K562 (cell line): ENCODE data around the gene ZMYND15. TPM values are rescaled to one million over a fixed set of nuclear protein-coding genes. Genes with fewer than 3 reads are reported as not detected.

Experiments
- ATAC-seq: fragments of 200-7000 bp; cut with Tn5 transposase; 3 replicates; pipeline ENCODE4 v1.9.1; 2020; ENCODE audit warnings: moderate library complexity
- BruUV-seq: library from RNA; stranded (reverse); fragments of 400-500 nt; replicated peaks from 2 replicates; lab custom pipeline; 2021; lab: Mats Ljungman, UMichigan
- CTCF ChIA-PET: fragments of 300-600 bp; formaldehyde crosslinking; extraction: SDS; loops from one replicate; lab custom pipeline; 2021; ENCODE audit warnings: low intra/inter-chr PET ratio; lab: Yijun Ruan, JAX
- POLR2A ChIA-PET: fragments of 300-600, 350-650 bp; sonication (Branson Sonifier 250); formaldehyde crosslinking; extraction: SDS; loops from one replicate; lab custom pipeline; 2021; ENCODE audit warnings: antibody characterized with exemption, inconsistent platforms; lab: Yijun Ruan, JAX
- DNase-seq, 4 experiments: peaks; one replicate each; pipeline versions ENCODE4 v3.0.0 to v3.0.0-alpha.2; 2011 to 2018; ENCODE audit warnings: low spot score in 3 of 4, mixed read lengths in 3 of 4; ENCODE audit errors: extremely low read depth in 1 of 4
- FAIRE-seq: peaks from 2 replicates; lab custom pipeline; 2011; peaks lifted over from hg19 to GRCh38; lab: Jason Lieb, UNC
- H2AFZ ChIP-seq: 2 replicates; pipeline ENCODE4 v1.6.0; 2011; ENCODE audit warnings: low read depth, low read length, control low read depth, inconsistent platforms
- H3K27ac ChIP-seq: fragments of 200-600 bp; 3 replicates; pipeline ENCODE4 v1.8.0; 2011; ENCODE audit warnings: low read depth, mild to moderate bottlenecking, control low read depth, inconsistent platforms, low read length, moderate library complexity, mixed read lengths; ENCODE audit errors: extremely low read depth
- H3K27me3 ChIP-seq, 2 experiments: fragments of 300-600 bp in 1 of 2; 2 replicates in 1 of 2; 3 replicates in 1 of 2; pipeline versions ENCODE4 v1.6.0 to v1.8.0; 2011; ENCODE audit warnings: inconsistent platforms in 2 of 2, low read length in 2 of 2, mild to moderate bottlenecking in 1 of 2, mixed read lengths in 1 of 2, moderate library complexity in 1 of 2; ENCODE audit not compliant: control insufficient read depth in 2 of 2, insufficient read depth in 2 of 2
- H3K36me3 ChIP-seq: fragments of 300-600 bp; 3 replicates; pipeline ENCODE4 v1.8.0; 2011; ENCODE audit warnings: mild to moderate bottlenecking, low read length, inconsistent platforms; ENCODE audit not compliant: control insufficient read depth, insufficient read depth
- H3K4me1 ChIP-seq, 2 experiments: fragments of 200-600 bp in 1 of 2; replicated peaks in 1 of 2; 2 replicates in 1 of 2; 3 replicates in 1 of 2; pipeline versions ENCODE4 v1.5.1 to v1.8.0; 2011; ENCODE audit warnings: inconsistent platforms in 2 of 2, low read length in 2 of 2, mild to moderate bottlenecking in 1 of 2, mixed read lengths in 1 of 2, moderate library complexity in 1 of 2; ENCODE audit not compliant: control insufficient read depth in 2 of 2, insufficient read depth in 2 of 2
- H3K4me2 ChIP-seq: 2 replicates; pipeline ENCODE4 v1.6.1; 2011; ENCODE audit warnings: low read length, control low read depth, inconsistent platforms, mixed read lengths; ENCODE audit not compliant: insufficient read depth
- H3K4me3 ChIP-seq: fragments of 200-600 bp; sonication (generic), shearing (Covaris generic); 2 replicates; pipeline ENCODE4 v1.5.1; 2016; ENCODE audit warnings: control low read depth, inconsistent platforms
- H3K79me2 ChIP-seq: fragments of 200-600 bp; 3 replicates; pipeline ENCODE4 v1.8.0; 2011; ENCODE audit warnings: low read length, inconsistent platforms; ENCODE audit not compliant: control insufficient read depth, insufficient read depth
- H3K9ac ChIP-seq, 2 experiments: 2 replicates each; pipeline versions ENCODE4 v1.6.0 to v1.6.1; 2011; ENCODE audit warnings: low read depth in 2 of 2, low read length in 2 of 2, control low read depth in 1 of 2, inconsistent platforms in 1 of 2, mild to moderate bottlenecking in 1 of 2, mixed read lengths in 1 of 2; ENCODE audit not compliant: insufficient read depth in 1 of 2
- H3K9me1 ChIP-seq: one replicate; pipeline ENCODE4 v1.6.0; 2011; ENCODE audit warnings: inconsistent platforms, mild to moderate bottlenecking, low read length, moderate library complexity; ENCODE audit not compliant: control insufficient read depth, insufficient read depth
- H3K9me3 ChIP-seq: replicated peaks from 2 replicates; pipeline ENCODE4 v1.5.1; 2011; ENCODE audit warnings: low read depth, low read length, inconsistent platforms; ENCODE audit not compliant: control insufficient read depth, insufficient read depth
- H4K20me1 ChIP-seq: replicated peaks from 2 replicates; pipeline ENCODE4 v1.6.1; 2011; ENCODE audit warnings: low read length, inconsistent platforms, mixed read lengths; ENCODE audit not compliant: control insufficient read depth, insufficient read depth
- EHMT2 ChIP-seq: fragments of 450-650 bp; IDR thresholded peaks from 2 replicates; pipeline ENCODE4 v1.6.1; 2018; ENCODE audit warnings: antibody characterized with exemption
- SAFB ChIP-seq: fragments of 200-400 bp; formaldehyde crosslinking; IDR thresholded peaks from 2 replicates; pipeline ENCODE4 v1.6.1; 2017; ENCODE audit warnings: low read depth, low read length, borderline replicate concordance
- SRSF9 ChIP-seq: fragments of 200-400 bp; formaldehyde crosslinking; IDR thresholded peaks from 2 replicates; pipeline ENCODE4 v1.6.1; 2017; ENCODE audit warnings: low read depth, low read length, borderline replicate concordance
- YY1 ChIP-seq, 3 experiments: IDR thresholded peaks; 2 replicates each; pipeline ENCODE4 v1.6.1; 2011; ENCODE audit warnings: low read length in 2 of 3, mild to moderate bottlenecking in 2 of 3, moderate library complexity in 2 of 3, borderline replicate concordance in 1 of 3, control low read depth in 1 of 3, low read depth in 1 of 3; ENCODE audit not compliant: insufficient read depth in 3 of 3, insufficient replicate concordance in 2 of 3, control insufficient read depth in 1 of 3, insufficient read length in 1 of 3; ENCODE audit errors: extremely low read depth in 1 of 3
- ZFX ChIP-seq: sonication (generic); formaldehyde crosslinking; IDR thresholded peaks from 2 replicates; pipeline ENCODE4 v1.8.0; 2022; ENCODE audit warnings: mild to moderate bottlenecking, missing genetic modification reagents, moderate library complexity
- ZNF354B ChIP-seq: fragments of 250-450 bp; sonication (Bioruptor Pico); IDR thresholded peaks from 2 replicates; pipeline ENCODE4 v1.4.0; 2020
- WGBS: fragments of 100-300 bp; shearing (Covaris generic); methylation state at CpG from one replicate; pipeline ENCODE4 v1.1.6; 2016; ENCODE audit warnings: low coverage, mixed read lengths; ENCODE audit not compliant: insufficient coverage; ENCODE audit errors: missing lambda C conversion rate; 5-methylcytosine and 5-hydroxymethylcytosine counted together
- in situ Hi-C: fragments of 300-500 bp; cut with MboI; formaldehyde crosslinking; loops from 4 replicates; pipeline ENCODE4 v1.15.0; 2018; ENCODE audit warnings: inconsistent platforms, mixed read lengths
- intact Hi-C: fragments of 100-400 bp; cut with micrococcal nuclease; formaldehyde crosslinking; loops from 2 replicates; pipeline ENCODE4 v1.14.2; 2022
- polyA plus RNA-seq, 8 experiments: library from polyadenylated mRNA; depleted of rRNA in 4 of 8; stranded (reverse) in 5 of 8; unstranded in 3 of 8; fragments of >200 nt; fragmentation: Nextera tagmentation in 2 of 8; fragmentation: Illumina TruSeq in 1 of 8; extraction: Ambion mirVana in 2 of 8; extraction: Trizol in 1 of 8; gene quantifications; 2 replicates each; pipeline versions ENCODE4 v1.2.1 to v1.2.3, GENCODE V29; 2011 to 2014; ENCODE audit warnings: inconsistent platforms in 1 of 8, missing spikeins in 1 of 8
- total RNA-seq, 7 experiments: library from RNA; depleted of rRNA in 6 of 7; stranded (reverse); fragments of >200 nt in 6 of 7; fragmentation: Illumina TruSeq in 2 of 7; extraction: Trizol in 2 of 7; gene quantifications; 2 replicates each; pipeline versions ENCODE4 v1.2.1 to v1.2.3, GENCODE V29; 2011 to 2021; ENCODE audit warnings: low replicate concordance in 1 of 7
- TF ChIP-seq, protein P1 (sequence below): fragments of 200-600 bp; sonication (generic); IDR thresholded peaks from one replicate; pipeline ENCODE4 v1.6.1; 2012; ENCODE audit warnings: mild to moderate bottlenecking, low read depth, low read length, inconsistent platforms
- TF ChIP-seq, protein P2 (sequence below), 2 experiments: IDR thresholded peaks; 2 replicates each; pipeline ENCODE4 v1.6.1; 2012; ENCODE audit warnings: improper control_type of control experiment in 2 of 2, low read depth in 2 of 2, low read length in 2 of 2, borderline replicate concordance in 1 of 2

The ZMYND15 gene
- total and polyA plus RNA-seq, 9 of the 15 experiments (the other 6 are each of a cell fraction or from before 2014, with no cell fraction given): 0.09 TPM; not detected in 8

DNA sequence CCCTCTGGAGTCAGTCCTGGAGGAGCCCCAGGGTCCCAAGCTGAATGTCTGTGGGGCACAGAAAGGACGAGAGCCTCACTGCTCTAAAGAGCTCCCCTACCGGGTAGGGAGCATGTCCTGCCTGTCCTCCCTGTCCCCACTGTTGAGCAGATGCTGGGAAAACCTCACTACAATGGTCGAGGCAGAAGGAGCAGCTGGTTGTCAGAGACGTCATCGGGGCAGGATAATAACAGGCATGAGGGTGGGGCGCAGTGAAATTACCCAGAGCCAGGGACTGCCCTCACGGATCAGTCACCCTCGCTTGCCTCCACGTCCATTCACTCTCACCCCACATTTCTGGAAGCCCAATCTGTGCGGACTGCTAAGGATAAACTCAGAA, 32.6 kb downstream of the ZMYND15 start:
- no peak overlapping the region for H3K4me2 ChIP-seq
- TF ChIP-seq YY1 (IDR thresholded peaks at IDR 0.05; ENCODE audit: borderline replicate concordance in 1 of 3, control insufficient read depth in 1 of 3, extremely low read depth in 1 of 3, insufficient read depth in 3 of 3, insufficient read length in 1 of 3, insufficient replicate concordance in 2 of 3, low read depth in 1 of 3, low read length in 2 of 3): no peak
- TF ChIP-seq EHMT2: no peak
- TF ChIP-seq ZNF354B (CRISPR knock-in tag): no peak
- TF ChIP-seq, protein P1, sequence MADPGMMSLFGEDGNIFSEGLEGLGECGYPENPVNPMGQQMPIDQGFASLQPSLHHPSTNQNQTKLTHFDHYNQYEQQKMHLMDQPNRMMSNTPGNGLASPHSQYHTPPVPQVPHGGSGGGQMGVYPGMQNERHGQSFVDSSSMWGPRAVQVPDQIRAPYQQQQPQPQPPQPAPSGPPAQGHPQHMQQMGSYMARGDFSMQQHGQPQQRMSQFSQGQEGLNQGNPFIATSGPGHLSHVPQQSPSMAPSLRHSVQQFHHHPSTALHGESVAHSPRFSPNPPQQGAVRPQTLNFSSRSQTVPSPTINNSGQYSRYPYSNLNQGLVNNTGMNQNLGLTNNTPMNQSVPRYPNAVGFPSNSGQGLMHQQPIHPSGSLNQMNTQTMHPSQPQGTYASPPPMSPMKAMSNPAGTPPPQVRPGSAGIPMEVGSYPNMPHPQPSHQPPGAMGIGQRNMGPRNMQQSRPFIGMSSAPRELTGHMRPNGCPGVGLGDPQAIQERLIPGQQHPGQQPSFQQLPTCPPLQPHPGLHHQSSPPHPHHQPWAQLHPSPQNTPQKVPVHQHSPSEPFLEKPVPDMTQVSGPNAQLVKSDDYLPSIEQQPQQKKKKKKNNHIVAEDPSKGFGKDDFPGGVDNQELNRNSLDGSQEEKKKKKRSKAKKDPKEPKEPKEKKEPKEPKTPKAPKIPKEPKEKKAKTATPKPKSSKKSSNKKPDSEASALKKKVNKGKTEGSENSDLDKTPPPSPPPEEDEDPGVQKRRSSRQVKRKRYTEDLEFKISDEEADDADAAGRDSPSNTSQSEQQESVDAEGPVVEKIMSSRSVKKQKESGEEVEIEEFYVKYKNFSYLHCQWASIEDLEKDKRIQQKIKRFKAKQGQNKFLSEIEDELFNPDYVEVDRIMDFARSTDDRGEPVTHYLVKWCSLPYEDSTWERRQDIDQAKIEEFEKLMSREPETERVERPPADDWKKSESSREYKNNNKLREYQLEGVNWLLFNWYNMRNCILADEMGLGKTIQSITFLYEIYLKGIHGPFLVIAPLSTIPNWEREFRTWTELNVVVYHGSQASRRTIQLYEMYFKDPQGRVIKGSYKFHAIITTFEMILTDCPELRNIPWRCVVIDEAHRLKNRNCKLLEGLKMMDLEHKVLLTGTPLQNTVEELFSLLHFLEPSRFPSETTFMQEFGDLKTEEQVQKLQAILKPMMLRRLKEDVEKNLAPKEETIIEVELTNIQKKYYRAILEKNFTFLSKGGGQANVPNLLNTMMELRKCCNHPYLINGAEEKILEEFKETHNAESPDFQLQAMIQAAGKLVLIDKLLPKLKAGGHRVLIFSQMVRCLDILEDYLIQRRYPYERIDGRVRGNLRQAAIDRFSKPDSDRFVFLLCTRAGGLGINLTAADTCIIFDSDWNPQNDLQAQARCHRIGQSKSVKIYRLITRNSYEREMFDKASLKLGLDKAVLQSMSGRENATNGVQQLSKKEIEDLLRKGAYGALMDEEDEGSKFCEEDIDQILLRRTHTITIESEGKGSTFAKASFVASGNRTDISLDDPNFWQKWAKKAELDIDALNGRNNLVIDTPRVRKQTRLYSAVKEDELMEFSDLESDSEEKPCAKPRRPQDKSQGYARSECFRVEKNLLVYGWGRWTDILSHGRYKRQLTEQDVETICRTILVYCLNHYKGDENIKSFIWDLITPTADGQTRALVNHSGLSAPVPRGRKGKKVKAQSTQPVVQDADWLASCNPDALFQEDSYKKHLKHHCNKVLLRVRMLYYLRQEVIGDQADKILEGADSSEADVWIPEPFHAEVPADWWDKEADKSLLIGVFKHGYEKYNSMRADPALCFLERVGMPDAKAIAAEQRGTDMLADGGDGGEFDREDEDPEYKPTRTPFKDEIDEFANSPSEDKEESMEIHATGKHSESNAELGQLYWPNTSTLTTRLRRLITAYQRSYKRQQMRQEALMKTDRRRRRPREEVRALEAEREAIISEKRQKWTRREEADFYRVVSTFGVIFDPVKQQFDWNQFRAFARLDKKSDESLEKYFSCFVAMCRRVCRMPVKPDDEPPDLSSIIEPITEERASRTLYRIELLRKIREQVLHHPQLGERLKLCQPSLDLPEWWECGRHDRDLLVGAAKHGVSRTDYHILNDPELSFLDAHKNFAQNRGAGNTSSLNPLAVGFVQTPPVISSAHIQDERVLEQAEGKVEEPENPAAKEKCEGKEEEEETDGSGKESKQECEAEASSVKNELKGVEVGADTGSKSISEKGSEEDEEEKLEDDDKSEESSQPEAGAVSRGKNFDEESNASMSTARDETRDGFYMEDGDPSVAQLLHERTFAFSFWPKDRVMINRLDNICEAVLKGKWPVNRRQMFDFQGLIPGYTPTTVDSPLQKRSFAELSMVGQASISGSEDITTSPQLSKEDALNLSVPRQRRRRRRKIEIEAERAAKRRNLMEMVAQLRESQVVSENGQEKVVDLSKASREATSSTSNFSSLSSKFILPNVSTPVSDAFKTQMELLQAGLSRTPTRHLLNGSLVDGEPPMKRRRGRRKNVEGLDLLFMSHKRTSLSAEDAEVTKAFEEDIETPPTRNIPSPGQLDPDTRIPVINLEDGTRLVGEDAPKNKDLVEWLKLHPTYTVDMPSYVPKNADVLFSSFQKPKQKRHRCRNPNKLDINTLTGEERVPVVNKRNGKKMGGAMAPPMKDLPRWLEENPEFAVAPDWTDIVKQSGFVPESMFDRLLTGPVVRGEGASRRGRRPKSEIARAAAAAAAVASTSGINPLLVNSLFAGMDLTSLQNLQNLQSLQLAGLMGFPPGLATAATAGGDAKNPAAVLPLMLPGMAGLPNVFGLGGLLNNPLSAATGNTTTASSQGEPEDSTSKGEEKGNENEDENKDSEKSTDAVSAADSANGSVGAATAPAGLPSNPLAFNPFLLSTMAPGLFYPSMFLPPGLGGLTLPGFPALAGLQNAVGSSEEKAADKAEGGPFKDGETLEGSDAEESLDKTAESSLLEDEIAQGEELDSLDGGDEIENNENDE: no peak
- TF ChIP-seq ZFX: no peak
- TF ChIP-seq, protein P2, sequence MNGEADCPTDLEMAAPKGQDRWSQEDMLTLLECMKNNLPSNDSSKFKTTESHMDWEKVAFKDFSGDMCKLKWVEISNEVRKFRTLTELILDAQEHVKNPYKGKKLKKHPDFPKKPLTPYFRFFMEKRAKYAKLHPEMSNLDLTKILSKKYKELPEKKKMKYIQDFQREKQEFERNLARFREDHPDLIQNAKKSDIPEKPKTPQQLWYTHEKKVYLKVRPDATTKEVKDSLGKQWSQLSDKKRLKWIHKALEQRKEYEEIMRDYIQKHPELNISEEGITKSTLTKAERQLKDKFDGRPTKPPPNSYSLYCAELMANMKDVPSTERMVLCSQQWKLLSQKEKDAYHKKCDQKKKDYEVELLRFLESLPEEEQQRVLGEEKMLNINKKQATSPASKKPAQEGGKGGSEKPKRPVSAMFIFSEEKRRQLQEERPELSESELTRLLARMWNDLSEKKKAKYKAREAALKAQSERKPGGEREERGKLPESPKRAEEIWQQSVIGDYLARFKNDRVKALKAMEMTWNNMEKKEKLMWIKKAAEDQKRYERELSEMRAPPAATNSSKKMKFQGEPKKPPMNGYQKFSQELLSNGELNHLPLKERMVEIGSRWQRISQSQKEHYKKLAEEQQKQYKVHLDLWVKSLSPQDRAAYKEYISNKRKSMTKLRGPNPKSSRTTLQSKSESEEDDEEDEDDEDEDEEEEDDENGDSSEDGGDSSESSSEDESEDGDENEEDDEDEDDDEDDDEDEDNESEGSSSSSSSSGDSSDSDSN (IDR thresholded peaks at IDR 0.05; ENCODE audit: borderline replicate concordance in 1 of 2, low read depth in 2 of 2, low read length in 2 of 2): no peak
- TF ChIP-seq SAFB: no peak
- no peak for TF ChIP-seq SRSF9

More for the DNA sequence above, 32.6 kb downstream of the ZMYND15 start:
- BruUV-seq: no TSS peak
- Histone ChIP-seq H3K4me3 (no peak overlapping the region), H3K4me1 (no peaks in the 10 kb centered on the region), H4K20me1 (no peaks in the 10 kb centered on the region), H3K27me3 (peaks cover 14 to 36% of the 10 kb centered on the region in 2 experiments), H3K36me3 (no peaks in the 10 kb centered on the region), H3K79me2 (no peaks in the 10 kb centered on the region), H3K9me1 (no peaks in the 10 kb centered on the region), H3K9me3 (no peaks in the 10 kb centered on the region), H3K27ac (no peak overlapping the region), H2AFZ (no peak overlapping the region), H3K9ac (no peak overlapping the region)
- in situ Hi-C loops (no loop called here), intact Hi-C loops (no loop called here)
- POLR2A ChIA-PET: no interaction called here
- ATAC-seq (no peak), FAIRE-seq (no peak), DNase-seq (no peak)
- CTCF ChIA-PET: no interaction called here
- 0% methylated on average over 7 of the region's 10 CpGs for WGBS
